GM23338 (cell line): ENCODE measurements around the gene TEKTIP1. TPM values are rescaled to one million over a fixed set of nuclear protein-coding genes. Genes with fewer than 3 reads are reported as not detected.

Experiments
- ATAC-seq: fragments of 200-7000 bp; cut with Tn5 transposase; 3 replicates; pipeline ENCODE4 v1.9.1; 2020
- DNase-seq: peaks from one replicate; pipeline ENCODE4 v3.0.0-alpha.2; 2015; ENCODE audit warnings: low spot score
- H2AFZ ChIP-seq: fragments of 200-600 bp; sonication (generic); 2 replicates; pipeline ENCODE4 v1.8.0; 2016; ENCODE audit warnings: antibody characterized with exemption, mild to moderate bottlenecking, moderate library complexity
- H3F3A ChIP-seq: fragments of 200-600 bp; sonication (generic); replicated peaks from 2 replicates; pipeline ENCODE4 v1.8.0; 2017; ENCODE audit warnings: antibody characterized with exemption, mixed run types, low read depth
- H3K27ac ChIP-seq: fragments of 200-600 bp; sonication (generic); 2 replicates; pipeline ENCODE4 v1.6.1; 2016; ENCODE audit warnings: low read depth
- H3K27me3 ChIP-seq: fragments of 200-600 bp; sonication (generic); 2 replicates; pipeline ENCODE4 v1.8.0; 2016; ENCODE audit warnings: mild to moderate bottlenecking, mixed run types, moderate library complexity; ENCODE audit not compliant: insufficient read depth
- H3K36me3 ChIP-seq: fragments of 200-600 bp; sonication (generic); 2 replicates; pipeline ENCODE4 v1.8.0; 2016; ENCODE audit warnings: mild to moderate bottlenecking; ENCODE audit not compliant: insufficient read depth
- H3K4me1 ChIP-seq: fragments of 200-600 bp; sonication (generic); 2 replicates; pipeline ENCODE4 v1.8.0; 2016; ENCODE audit warnings: mild to moderate bottlenecking, moderate library complexity; ENCODE audit not compliant: insufficient read depth
- H3K4me2 ChIP-seq: fragments of 200-600 bp; sonication (generic); 2 replicates; pipeline ENCODE4 v1.7.1; 2017; ENCODE audit warnings: mixed run types
- H3K4me3 ChIP-seq: fragments of 200-600 bp; sonication (generic); 2 replicates; pipeline ENCODE4 v1.6.1; 2016; ENCODE audit warnings: mixed run types
- H3K79me2 ChIP-seq: fragments of 200-600 bp; sonication (generic); replicated peaks from 2 replicates; pipeline ENCODE4 v1.8.0; 2017; ENCODE audit warnings: mild to moderate bottlenecking; ENCODE audit not compliant: insufficient read depth
- H3K9me2 ChIP-seq: fragments of 200-600 bp; sonication (generic); 2 replicates; pipeline ENCODE4 v1.8.0; 2017; ENCODE audit not compliant: insufficient read depth
- H4K20me1 ChIP-seq: fragments of 200-600 bp; sonication (generic); replicated peaks from 2 replicates; pipeline ENCODE4 v1.8.0; 2017; ENCODE audit warnings: mild to moderate bottlenecking; ENCODE audit not compliant: insufficient read depth
- H3K27ac Mint-ChIP-seq: 2 replicates; pipeline ENCODE4 v1.8.0; 2020; ENCODE audit warnings: inconsistent platforms, mild to moderate bottlenecking, moderate library complexity, mixed read lengths
- H3K27me3 Mint-ChIP-seq: 3 replicates; pipeline ENCODE4 v1.8.0; 2022; ENCODE audit warnings: low read depth, mild to moderate bottlenecking, moderate library complexity, mixed read lengths, inconsistent platforms; ENCODE audit not compliant: insufficient read depth, poor library complexity
- H3K36me3 Mint-ChIP-seq: 3 replicates; pipeline ENCODE4 v1.8.0; 2021; ENCODE audit warnings: low read depth, mild to moderate bottlenecking, inconsistent platforms, moderate library complexity, mixed read lengths
- H3K4me1 Mint-ChIP-seq: 3 replicates; pipeline ENCODE4 v1.8.0; 2020; ENCODE audit warnings: mild to moderate bottlenecking, inconsistent platforms, mixed read lengths
- H3K4me3 Mint-ChIP-seq: 3 replicates; pipeline ENCODE4 v1.8.0; 2021; ENCODE audit warnings: moderate library complexity, mild to moderate bottlenecking, inconsistent platforms, mixed read lengths
- H3K9me3 Mint-ChIP-seq: 3 replicates; pipeline ENCODE4 v1.8.0; 2020; ENCODE audit warnings: moderate library complexity, mild to moderate bottlenecking, inconsistent platforms, mixed read lengths
- CREB1 ChIP-seq: fragments of 250-450 bp; sonication (Bioruptor Pico); IDR thresholded peaks from 2 replicates; pipeline ENCODE4 v1.5.0; 2020; ENCODE audit warnings: low read depth, mild to moderate bottlenecking, moderate library complexity
- ETS1 ChIP-seq: IDR thresholded peaks from 2 replicates; pipeline ENCODE4 v1.6.1; 2016; ENCODE audit warnings: antibody characterized with exemption
- EZH2 ChIP-seq: fragments of 200-600 bp; sonication (generic); IDR thresholded peaks from one replicate; pipeline ENCODE4 v1.8.0; 2017; ENCODE audit warnings: antibody characterized with exemption, mild to moderate bottlenecking, low read depth; ENCODE audit not compliant: unreplicated experiment
- EZH2phosphoT487 ChIP-seq: fragments of 200-600 bp; sonication (generic); IDR thresholded peaks from one replicate; pipeline ENCODE4 v1.8.1; 2018; ENCODE audit warnings: antibody characterized with exemption; ENCODE audit not compliant: unreplicated experiment
- JUNB ChIP-seq: IDR thresholded peaks from one replicate; pipeline ENCODE4 v1.6.1; 2016; ENCODE audit warnings: antibody characterized with exemption; ENCODE audit not compliant: unreplicated experiment
- NANOG ChIP-seq: IDR thresholded peaks from 2 replicates; pipeline ENCODE4 v1.6.1; 2016; ENCODE audit warnings: antibody characterized with exemption, borderline replicate concordance
- POLR2AphosphoS5 ChIP-seq: IDR thresholded peaks from 2 replicates; pipeline ENCODE4 v1.6.1; 2016; ENCODE audit warnings: antibody characterized with exemption, low read depth
- STAT1 ChIP-seq: IDR thresholded peaks from one replicate; pipeline ENCODE4 v1.6.1; 2016; ENCODE audit warnings: antibody characterized with exemption; ENCODE audit not compliant: unreplicated experiment
- ZNF114 ChIP-seq: fragments of 250-450 bp; sonication (Bioruptor Pico); IDR thresholded peaks from 2 replicates; pipeline ENCODE4 v1.5.0; 2020; ENCODE audit warnings: mild to moderate bottlenecking, moderate library complexity
- ZNF331 ChIP-seq: fragments of 250-450 bp; sonication (Bioruptor Pico); IDR thresholded peaks from 2 replicates; pipeline ENCODE4 v1.5.0; 2020; ENCODE audit warnings: low read depth, mild to moderate bottlenecking, moderate library complexity
- polyA plus RNA-seq: library from polyadenylated mRNA; unstranded; fragments of >200 nt; fragmentation: Nextera tagmentation; extraction: Ambion mirVana; gene quantifications from 2 replicates; pipeline ENCODE4 v1.2.1, GENCODE V29; 2016
- total RNA-seq: library from RNA; depleted of rRNA; stranded (reverse); fragments of >200 nt; shearing (Covaris generic); gene quantifications from 2 replicates; pipeline ENCODE4 v1.2.3, GENCODE V29; 2014
- TF ChIP-seq, protein P1 (sequence below): IDR thresholded peaks from one replicate; pipeline ENCODE4 v1.6.1; 2018; ENCODE audit warnings: antibody characterized with exemption; ENCODE audit not compliant: unreplicated experiment
- TF ChIP-seq, protein P2 (sequence below), 2 experiments: fragments of 200-600 bp in 1 of 2; sonication (generic) in 1 of 2; conservative IDR thresholded peaks; 2 replicates each; pipeline versions ENCODE4 v1.5.1 to v1.6.1; 2016 to 2017; ENCODE audit warnings: antibody characterized with exemption in 2 of 2, low read depth in 2 of 2, mild to moderate bottlenecking in 2 of 2, moderate library complexity in 1 of 2

Gene TEKTIP1
- total and polyA plus RNA-seq, 2 experiments from 2014 or later, result not detected

- peak overlapping the region; percentile 85; the same call in 1 of the 2 replicates for H3K4me3 ChIP-seq
- no peak for ATAC-seq
These were observed 16.9 kb downstream of the TEKTIP1 start for GRCh38 chr19:3555653-3556422.

GRCh38 chr19:3556423-3556977 lies 17.5 kb downstream of the TEKTIP1 start:
- Mint-ChIP-seq H3K4me1 (peaks cover 7% of the 10 kb centered on the region), H3K9me3 (no peaks in the 10 kb centered on the region), H3K36me3 (no peaks in the 10 kb centered on the region; the same call in 2 of the 3 replicates), H3K27me3 (peaks cover 18% of the 10 kb centered on the region), H3K4me3 (peak overlapping the region; percentile 85), H3K27ac (no peak overlapping the region; the same call in 1 of the 2 replicates)
- Histone ChIP-seq H3K27ac (no peak overlapping the region), H3K4me3 (peak overlapping the region; percentile 85), H4K20me1 (peaks cover 6% of the 10 kb centered on the region; the same call in 1 of the 2 replicates), H3K36me3 (no peaks in the 10 kb centered on the region), H3K4me2 (peak overlapping the region; percentile 86), H3F3A (no peaks in the 10 kb centered on the region), H3K79me2 (peaks cover 18% of the 10 kb centered on the region), H3K9me2 (no peaks in the 10 kb centered on the region), H3K4me1 (no peaks in the 10 kb centered on the region; the same call in 1 of the 2 replicates), H3K27me3 (peaks cover 10% of the 10 kb centered on the region; the same call in 1 of the 2 replicates), H2AFZ (no peak overlapping the region)
- no peak for ATAC-seq
- no peak for DNase-seq
- TF ChIP-seq STAT1 (no peak), ETS1 (no peak), ZNF114 (no peak), EZH2phosphoT487 (no peak), POLR2AphosphoS5 (no peak), ZNF331 (no peak), JUNB (no peak), CREB1 (CRISPR knock-in tag) (no peak)
- TF ChIP-seq, protein P1, sequence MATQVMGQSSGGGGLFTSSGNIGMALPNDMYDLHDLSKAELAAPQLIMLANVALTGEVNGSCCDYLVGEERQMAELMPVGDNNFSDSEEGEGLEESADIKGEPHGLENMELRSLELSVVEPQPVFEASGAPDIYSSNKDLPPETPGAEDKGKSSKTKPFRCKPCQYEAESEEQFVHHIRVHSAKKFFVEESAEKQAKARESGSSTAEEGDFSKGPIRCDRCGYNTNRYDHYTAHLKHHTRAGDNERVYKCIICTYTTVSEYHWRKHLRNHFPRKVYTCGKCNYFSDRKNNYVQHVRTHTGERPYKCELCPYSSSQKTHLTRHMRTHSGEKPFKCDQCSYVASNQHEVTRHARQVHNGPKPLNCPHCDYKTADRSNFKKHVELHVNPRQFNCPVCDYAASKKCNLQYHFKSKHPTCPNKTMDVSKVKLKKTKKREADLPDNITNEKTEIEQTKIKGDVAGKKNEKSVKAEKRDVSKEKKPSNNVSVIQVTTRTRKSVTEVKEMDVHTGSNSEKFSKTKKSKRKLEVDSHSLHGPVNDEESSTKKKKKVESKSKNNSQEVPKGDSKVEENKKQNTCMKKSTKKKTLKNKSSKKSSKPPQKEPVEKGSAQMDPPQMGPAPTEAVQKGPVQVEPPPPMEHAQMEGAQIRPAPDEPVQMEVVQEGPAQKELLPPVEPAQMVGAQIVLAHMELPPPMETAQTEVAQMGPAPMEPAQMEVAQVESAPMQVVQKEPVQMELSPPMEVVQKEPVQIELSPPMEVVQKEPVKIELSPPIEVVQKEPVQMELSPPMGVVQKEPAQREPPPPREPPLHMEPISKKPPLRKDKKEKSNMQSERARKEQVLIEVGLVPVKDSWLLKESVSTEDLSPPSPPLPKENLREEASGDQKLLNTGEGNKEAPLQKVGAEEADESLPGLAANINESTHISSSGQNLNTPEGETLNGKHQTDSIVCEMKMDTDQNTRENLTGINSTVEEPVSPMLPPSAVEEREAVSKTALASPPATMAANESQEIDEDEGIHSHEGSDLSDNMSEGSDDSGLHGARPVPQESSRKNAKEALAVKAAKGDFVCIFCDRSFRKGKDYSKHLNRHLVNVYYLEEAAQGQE, result no peak

More at GRCh38 chr19:3555653-3556422, 16.9 kb downstream of the TEKTIP1 start:
- Mint-ChIP-seq H3K27ac (no peak overlapping the region), H3K4me3 (peak overlapping the region; percentile 85), H3K9me3 (no peaks in the 10 kb centered on the region), H3K27me3 (peaks cover 18% of the 10 kb centered on the region), H3K4me1 (peaks cover 7% of the 10 kb centered on the region), H3K36me3 (no peaks in the 10 kb centered on the region; the same call in 2 of the 3 replicates)
- no peaks in the 10 kb centered on the region for H3K9me2 ChIP-seq
- TF ChIP-seq JUNB, result no peak
- TF ChIP-seq NANOG, result no peak
- no peak for TF ChIP-seq STAT1
- no peak for TF ChIP-seq CREB1 (CRISPR knock-in tag)
- no peak for TF ChIP-seq EZH2
- TF ChIP-seq, protein P2, sequence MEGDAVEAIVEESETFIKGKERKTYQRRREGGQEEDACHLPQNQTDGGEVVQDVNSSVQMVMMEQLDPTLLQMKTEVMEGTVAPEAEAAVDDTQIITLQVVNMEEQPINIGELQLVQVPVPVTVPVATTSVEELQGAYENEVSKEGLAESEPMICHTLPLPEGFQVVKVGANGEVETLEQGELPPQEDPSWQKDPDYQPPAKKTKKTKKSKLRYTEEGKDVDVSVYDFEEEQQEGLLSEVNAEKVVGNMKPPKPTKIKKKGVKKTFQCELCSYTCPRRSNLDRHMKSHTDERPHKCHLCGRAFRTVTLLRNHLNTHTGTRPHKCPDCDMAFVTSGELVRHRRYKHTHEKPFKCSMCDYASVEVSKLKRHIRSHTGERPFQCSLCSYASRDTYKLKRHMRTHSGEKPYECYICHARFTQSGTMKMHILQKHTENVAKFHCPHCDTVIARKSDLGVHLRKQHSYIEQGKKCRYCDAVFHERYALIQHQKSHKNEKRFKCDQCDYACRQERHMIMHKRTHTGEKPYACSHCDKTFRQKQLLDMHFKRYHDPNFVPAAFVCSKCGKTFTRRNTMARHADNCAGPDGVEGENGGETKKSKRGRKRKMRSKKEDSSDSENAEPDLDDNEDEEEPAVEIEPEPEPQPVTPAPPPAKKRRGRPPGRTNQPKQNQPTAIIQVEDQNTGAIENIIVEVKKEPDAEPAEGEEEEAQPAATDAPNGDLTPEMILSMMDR (conservative IDR thresholded peaks at IDR 0.05; ENCODE audit: low read depth in 2 of 2), result no peak
- no peak for TF ChIP-seq ETS1
- H3K79me2 ChIP-seq, result peaks cover 18% of the 10 kb centered on the region
- no peak overlapping the region for H2AFZ ChIP-seq
- H3K27ac ChIP-seq, result no peak overlapping the region
- peak overlapping the region; percentile 86; the same call in 1 of the 2 replicates for H3K4me2 ChIP-seq
- H3K36me3 ChIP-seq, result no peaks in the 10 kb centered on the region
- no peaks in the 10 kb centered on the region; the same call in 1 of the 2 replicates for H3K4me1 ChIP-seq
- peaks cover 10% of the 10 kb centered on the region; the same call in 1 of the 2 replicates for H3K27me3 ChIP-seq
- H4K20me1 ChIP-seq, result peaks cover 6% of the 10 kb centered on the region; the same call in 1 of the 2 replicates
- DNase-seq, result no peak
- H3F3A ChIP-seq, result no peaks in the 10 kb centered on the region
